T-helper 17 cell (primary cell): Measurements from ENCODE around the gene CCDC187. TPM values are rescaled to one million over a fixed set of nuclear protein-coding genes. Genes with fewer than 3 reads are reported as not detected.

Experiments
- ATAC-seq: fragments of 150-1000 bp; cut with Tn5 transposase; 2 replicates; pipeline ENCODE4 v1.10.0; 2021; ENCODE audit warnings: mild to moderate bottlenecking, moderate library complexity
- DNase-seq, 3 donors: peaks; one replicate each; pipeline versions ENCODE4 v3.0.0 to v3.0.0-alpha.2; 2020 to 2021
- H3K9me3 ChIP-seq: one replicate; pipeline ENCODE4 v1.7.0; 2013; ENCODE audit warnings: low read length, mild to moderate bottlenecking; ENCODE audit not compliant: control insufficient read depth, poor library complexity, severe bottlenecking
- H3K27ac Mint-ChIP-seq: one replicate; pipeline ENCODE4 v1.8.0; 2022; ENCODE audit warnings: mild to moderate bottlenecking, moderate library complexity, mixed read lengths
- H3K27me3 Mint-ChIP-seq: one replicate; pipeline ENCODE4 v1.8.0; 2022; ENCODE audit warnings: mixed read lengths
- H3K36me3 Mint-ChIP-seq: one replicate; pipeline ENCODE4 v1.8.0; 2022; ENCODE audit warnings: low read depth, mixed read lengths
- H3K4me1 Mint-ChIP-seq: one replicate; pipeline ENCODE4 v1.8.0; 2022; ENCODE audit warnings: mild to moderate bottlenecking, mixed read lengths
- H3K4me3 Mint-ChIP-seq: one replicate; pipeline ENCODE4 v1.8.0; 2022; ENCODE audit warnings: mild to moderate bottlenecking, moderate library complexity, mixed read lengths
- total RNA-seq, 4 donors: library from RNA in 2 of 4; stranded (reverse) in 2 of 4; gene quantifications; one replicate each; pipeline ENCODE4 v1.2.3 and lab custom pipeline; 2022 to 2026

CCDC187 gene
- total RNA-seq, 2 donors from 2014 or later = 0.12 TPM; not detected in 1

DNA sequence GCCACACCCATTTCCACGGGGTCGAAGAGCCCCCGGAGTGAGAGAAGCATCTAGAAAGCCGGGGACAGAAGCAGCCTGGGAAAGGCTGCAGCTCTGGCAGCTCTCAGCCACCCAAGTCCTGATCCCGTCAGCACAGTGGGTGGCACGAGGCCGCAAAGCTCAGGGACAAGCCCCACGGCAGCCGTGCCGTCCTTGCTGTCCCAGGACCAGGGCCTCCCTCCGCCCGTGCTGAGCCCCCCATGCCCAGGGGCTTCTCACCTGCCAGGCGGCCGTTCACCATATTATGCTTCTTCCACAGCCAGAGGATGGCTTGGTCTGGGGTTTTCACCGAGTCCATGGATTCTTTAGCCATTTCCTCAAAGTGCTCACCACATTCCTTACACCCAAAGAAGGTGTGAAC, 92.9 kb downstream of the CCDC187 start:
- DNase-seq (no peak), ATAC-seq (no peak)
- no peaks in the 10 kb centered on the region for H3K9me3 ChIP-seq
- Mint-ChIP-seq H3K27ac (no peak overlapping the region), H3K4me1 (peaks cover 1% of the 10 kb centered on the region), H3K36me3 (peaks cover 6% of the 10 kb centered on the region), H3K27me3 (no peaks in the 10 kb centered on the region), H3K4me3 (no peak overlapping the region)

DNA sequence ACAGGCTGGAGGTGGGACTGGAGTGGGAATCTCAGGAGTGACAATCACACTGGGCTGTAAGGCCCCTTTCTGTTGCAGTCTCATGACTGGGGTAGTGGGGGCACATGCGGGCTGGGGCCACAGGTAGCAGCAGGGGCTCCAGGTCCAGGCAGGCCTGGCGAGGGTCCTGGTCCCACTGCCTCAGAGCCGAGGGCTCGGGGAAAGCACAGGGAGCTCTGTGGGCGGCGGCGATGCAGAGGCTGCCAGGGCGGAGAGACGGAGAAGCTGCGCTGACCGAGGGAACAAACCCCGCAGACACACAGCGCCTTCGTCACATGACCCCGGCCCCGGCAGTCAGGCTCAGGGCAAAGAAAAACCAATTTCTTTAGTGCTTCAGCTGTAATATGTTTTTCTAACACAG, 93.6 kb downstream of the CCDC187 start:
- Mint-ChIP-seq H3K36me3 (peaks cover 6% of the 10 kb centered on the region), H3K27me3 (no peaks in the 10 kb centered on the region), H3K27ac (no peak overlapping the region), H3K4me3 (no peak overlapping the region), H3K4me1 (peaks cover 2% of the 10 kb centered on the region)
- ATAC-seq (no peak), DNase-seq (no peak)
- H3K9me3 ChIP-seq = no peaks in the 10 kb centered on the region

GRCh38 chr9:136209786-136210185, 94.1 kb downstream of the CCDC187 start:
- H3K9me3 ChIP-seq = no peaks in the 10 kb centered on the region
- Mint-ChIP-seq H3K27me3 (no peaks in the 10 kb centered on the region), H3K4me3 (no peak overlapping the region), H3K27ac (no peak overlapping the region), H3K4me1 (peaks cover 2% of the 10 kb centered on the region), H3K36me3 (peaks cover 6% of the 10 kb centered on the region)
- ATAC-seq (no peak), DNase-seq (no peak)

DNA sequence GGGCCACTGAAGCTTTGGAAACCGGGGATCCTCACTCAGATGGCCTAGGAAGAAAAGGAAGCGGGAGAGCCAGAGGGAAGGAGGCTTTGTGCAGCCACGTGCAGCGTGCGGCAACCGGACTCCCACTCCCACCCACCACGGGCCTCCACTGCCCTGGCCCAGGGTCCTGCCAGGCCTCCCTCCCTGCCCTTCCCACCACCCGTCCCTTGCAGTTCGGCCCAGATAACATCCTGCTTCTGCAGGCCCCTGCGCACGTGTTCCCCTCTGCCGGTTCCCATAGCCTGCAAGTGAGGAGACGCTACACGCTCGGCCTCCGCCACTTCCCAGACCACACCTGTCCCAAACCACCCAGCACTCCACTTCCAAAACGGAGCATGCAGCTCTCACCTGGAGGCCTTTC, 94.7 kb downstream of the CCDC187 start:
- H3K27ac Mint-ChIP-seq = no peak overlapping the region
- no peak overlapping the region for H3K4me3 Mint-ChIP-seq
- no peaks in the 10 kb centered on the region for H3K9me3 ChIP-seq
- peaks cover 5% of the 10 kb centered on the region for H3K36me3 Mint-ChIP-seq
- H3K4me1 Mint-ChIP-seq = peaks cover 2% of the 10 kb centered on the region
- peaks cover 1% of the 10 kb centered on the region for H3K27me3 Mint-ChIP-seq
- no peak for DNase-seq
- no peak for ATAC-seq

DNA sequence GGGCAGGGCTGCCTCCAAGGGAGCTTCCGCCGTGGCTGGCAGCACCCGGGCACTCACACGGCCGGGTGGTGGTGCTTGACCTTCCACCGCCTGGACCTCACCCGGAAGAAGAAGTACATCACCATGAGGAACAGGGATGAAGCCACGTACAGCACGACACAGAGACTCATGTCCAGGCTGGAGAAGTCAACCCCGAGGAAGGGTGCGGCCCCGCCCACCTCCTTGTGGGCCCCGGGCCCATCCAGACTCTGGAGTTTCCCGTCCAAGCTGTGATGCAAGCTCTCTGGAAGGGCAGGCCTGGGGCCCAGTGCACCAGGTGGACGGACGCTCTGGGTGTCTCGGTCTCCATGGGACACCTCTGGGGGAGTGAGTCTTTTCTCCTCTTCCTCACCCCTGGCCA, 95.2 kb downstream of the CCDC187 start:
- ATAC-seq = no peak
- no peak overlapping the region for H3K27ac Mint-ChIP-seq

GRCh38 chr9:136207616-136208015, 96.3 kb downstream of the CCDC187 start:
- DNase-seq (no peak), ATAC-seq (no peak)
- H3K27me3 Mint-ChIP-seq = peaks cover 10% of the 10 kb centered on the region
- H3K27ac Mint-ChIP-seq = no peak overlapping the region
- H3K4me1 Mint-ChIP-seq = peaks cover 2% of the 10 kb centered on the region
- peaks cover 5% of the 10 kb centered on the region for H3K36me3 Mint-ChIP-seq
- no peak overlapping the region for H3K4me3 Mint-ChIP-seq
- H3K9me3 ChIP-seq = no peaks in the 10 kb centered on the region

More for the DNA sequence above, 95.2 kb downstream of the CCDC187 start:
- peaks cover 2% of the 10 kb centered on the region for H3K4me1 Mint-ChIP-seq
- no peaks in the 10 kb centered on the region for H3K9me3 ChIP-seq
- peaks cover 7% of the 10 kb centered on the region for H3K27me3 Mint-ChIP-seq
- peaks cover 5% of the 10 kb centered on the region for H3K36me3 Mint-ChIP-seq
- no peak overlapping the region for H3K4me3 Mint-ChIP-seq
- DNase-seq = no peak

- Mint-ChIP-seq H3K4me3 (no peak overlapping the region), H3K27me3 (peaks cover 10% of the 10 kb centered on the region), H3K36me3 (peaks cover 5% of the 10 kb centered on the region), H3K27ac (no peak overlapping the region), H3K4me1 (peaks cover 2% of the 10 kb centered on the region)
- H3K9me3 ChIP-seq = no peaks in the 10 kb centered on the region
- DNase-seq (no peak), ATAC-seq (no peak)
Observed at GRCh38 chr9:136206602-136207275, 97.2 kb downstream of the CCDC187 start.

- Mint-ChIP-seq H3K4me3 (no peak overlapping the region), H3K4me1 (peaks cover 2% of the 10 kb centered on the region), H3K36me3 (peaks cover 5% of the 10 kb centered on the region), H3K27ac (no peak overlapping the region), H3K27me3 (peaks cover 17% of the 10 kb centered on the region)
- ATAC-seq (no peak), DNase-seq (no peak)
- H3K9me3 ChIP-seq = no peaks in the 10 kb centered on the region
Observed at GRCh38 chr9:136205707-136205992, 98.2 kb downstream of the CCDC187 start.

- no peaks in the 10 kb centered on the region for H3K9me3 ChIP-seq
- ATAC-seq = peak; percentile 39
- no peak within 1 kb of the TSS for H3K4me3 Mint-ChIP-seq
- H3K27ac Mint-ChIP-seq = no peak within 1 kb of the TSS
- H3K36me3 Mint-ChIP-seq = peaks cover 5% of the 10 kb centered on the region
- H3K27me3 Mint-ChIP-seq = peaks cover 22% of the 10 kb centered on the region
- peaks cover 2% of the 10 kb centered on the region for H3K4me1 Mint-ChIP-seq
- no peak for DNase-seq
Observed at GRCh38 chr9:136204838-136205706, 98.8 kb downstream of the CCDC187 start, which contains the start of gene LHX3. Gene LHX3 (minus strand): TSS chr9:136205128. CDS start chr9:136205012, 116 bp downstream.

DNA sequence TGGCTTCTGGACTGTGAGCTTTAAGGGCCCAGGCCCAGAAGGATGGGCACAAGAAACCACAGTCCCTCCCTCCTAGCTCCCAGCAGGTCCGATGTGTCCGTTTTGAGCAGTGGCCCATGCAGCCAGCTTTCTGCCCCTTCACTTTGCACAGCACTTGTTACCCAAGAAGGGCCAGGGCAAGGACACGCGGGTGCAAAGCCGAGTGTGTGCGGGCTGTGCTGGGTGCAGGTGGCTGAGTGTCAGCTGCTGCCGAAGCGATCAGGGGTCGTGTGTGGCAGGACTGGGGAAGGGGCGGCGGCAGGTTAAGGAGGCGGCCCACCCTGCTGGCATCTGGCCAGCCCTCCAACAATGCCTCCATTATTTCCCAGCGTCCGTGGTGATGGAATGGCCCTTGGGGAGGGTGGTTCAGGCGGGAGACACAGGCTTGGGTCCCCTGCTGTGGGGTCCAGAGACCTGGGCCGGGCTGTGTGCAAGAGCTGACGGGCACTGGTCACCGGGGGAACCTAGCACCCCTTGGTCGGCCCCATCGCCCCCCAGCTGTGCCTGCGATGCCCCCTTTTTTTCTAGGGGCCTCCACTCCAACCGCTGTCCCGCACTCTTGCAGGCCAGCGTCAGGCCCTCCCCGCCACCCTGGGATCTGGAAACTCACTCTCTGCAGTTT, 99.6 kb downstream of the CCDC187 start:
- ATAC-seq (no peak), DNase-seq (no peak)
- H3K36me3 Mint-ChIP-seq = peaks cover 5% of the 10 kb centered on the region
- peaks cover 2% of the 10 kb centered on the region for H3K4me1 Mint-ChIP-seq
- H3K27me3 Mint-ChIP-seq = peaks cover 22% of the 10 kb centered on the region
- H3K27ac Mint-ChIP-seq = no peak overlapping the region
- no peaks in the 10 kb centered on the region for H3K9me3 ChIP-seq
- H3K4me3 Mint-ChIP-seq = no peak overlapping the region

- H3K9me3 ChIP-seq = no peaks in the 10 kb centered on the region
- peaks cover 22% of the 10 kb centered on the region for H3K27me3 Mint-ChIP-seq
- ATAC-seq (no peak), DNase-seq (no peak)
- peaks cover 2% of the 10 kb centered on the region for H3K4me1 Mint-ChIP-seq
- H3K27ac Mint-ChIP-seq = no peak overlapping the region
- H3K4me3 Mint-ChIP-seq = no peak overlapping the region
- peaks cover 5% of the 10 kb centered on the region for H3K36me3 Mint-ChIP-seq
Observed at GRCh38 chr9:136203408-136204144, 100.3 kb downstream of the CCDC187 start.

DNA sequence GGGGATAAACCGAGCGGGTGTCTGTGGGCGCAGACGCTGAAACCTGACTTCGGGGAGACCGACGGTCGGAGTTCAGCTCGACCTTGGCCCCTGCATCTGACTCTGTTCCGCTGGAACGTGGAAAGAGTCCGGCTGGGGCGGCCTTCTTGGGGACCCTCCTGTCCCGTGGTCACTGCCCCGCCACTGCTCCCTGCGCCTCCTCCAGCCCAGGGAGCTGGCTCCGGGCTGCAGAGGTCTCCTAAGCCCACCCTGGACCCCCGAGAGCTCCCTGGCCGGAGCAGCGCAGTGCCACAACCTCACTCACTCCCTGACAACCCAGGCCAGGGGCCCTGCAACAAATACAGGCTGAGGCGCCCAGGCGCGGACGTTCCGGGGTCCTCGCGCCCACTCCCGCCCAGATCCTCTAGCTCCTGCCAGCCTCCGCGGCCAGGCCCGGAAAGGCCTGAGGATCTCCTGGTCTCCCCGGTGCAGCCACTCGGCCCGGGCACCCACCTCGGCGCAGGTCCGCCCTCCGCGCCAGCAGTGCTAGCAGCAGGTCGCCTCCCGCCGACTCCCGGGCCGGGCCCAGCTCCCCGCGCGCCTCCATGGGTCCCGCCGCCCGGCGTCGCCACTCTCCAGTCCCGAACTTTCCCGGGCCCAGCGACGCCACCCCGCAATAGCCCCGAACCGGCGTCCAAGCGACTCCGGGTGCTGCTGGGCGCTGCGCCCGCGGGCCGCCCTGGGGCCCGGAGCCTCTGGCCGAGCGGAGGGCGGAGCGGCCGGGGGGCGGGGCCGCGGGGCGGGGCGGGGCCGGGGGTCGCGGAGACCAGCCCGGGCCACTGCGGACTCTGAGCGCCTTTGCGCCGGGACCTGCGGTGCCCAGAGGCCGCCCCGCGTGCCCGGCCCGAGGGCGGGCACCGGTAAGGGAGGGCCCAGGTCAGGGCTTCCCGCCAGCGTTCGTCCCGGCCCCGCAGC, 101.2 kb downstream of the CCDC187 start:
- H3K36me3 Mint-ChIP-seq = peaks cover 5% of the 10 kb centered on the region
- no peak overlapping the region for H3K27ac Mint-ChIP-seq
- no peak for DNase-seq
- no peaks in the 10 kb centered on the region for H3K9me3 ChIP-seq
- H3K27me3 Mint-ChIP-seq = peaks cover 22% of the 10 kb centered on the region
- no peak for ATAC-seq
- H3K4me3 Mint-ChIP-seq = no peak overlapping the region
- peaks cover 4% of the 10 kb centered on the region for H3K4me1 Mint-ChIP-seq
